ENCODE measurements around the gene CEP128. TPM values are rescaled to one million over a fixed set of nuclear protein-coding genes. Genes with fewer than 3 reads are reported as not detected.

The CEP128 gene
- polyA plus RNA-seq, 1 of the 3 experiments (the other 2 are of a cell fraction) = 1.2 TPM

- H3K9me3 ChIP-seq = no peaks in the 10 kb centered on the region
- no peaks in the 10 kb centered on the region for H3K4me1 ChIP-seq (ENCODE audit: control insufficient read depth in 1 of 2, insufficient read depth in 2 of 2, low read depth in 1 of 2, low read length in 1 of 2)
- no peaks in the 10 kb centered on the region for H3K79me2 ChIP-seq (ENCODE audit: insufficient read depth)
- TF ChIP-seq JUND (IDR thresholded peaks at IDR 0.05) (no peak), RFX5 (IDR thresholded peaks at IDR 0.05; ENCODE audit: low read length) (no peak), SMC3 (IDR thresholded peaks at IDR 0.05; ENCODE audit: low read depth, low read length) (no peak), TCF12 (IDR thresholded peaks at IDR 0.05) (no peak), GABPA (IDR thresholded peaks at IDR 0.05; ENCODE audit: low read depth) (no peak), ZBTB33 (IDR thresholded peaks at IDR 0.05; ENCODE audit: borderline replicate concordance, low read depth) (no peak), YY1 (IDR thresholded peaks at IDR 0.05; ENCODE audit: low read depth) (no peak), TEAD4 (IDR thresholded peaks at IDR 0.05; ENCODE audit: borderline replicate concordance, insufficient read depth) (no peak), FOXJ3 (CRISPR knock-in tag; IDR thresholded peaks at IDR 0.05) (no peak)
- TF ChIP-seq, protein P1, sequence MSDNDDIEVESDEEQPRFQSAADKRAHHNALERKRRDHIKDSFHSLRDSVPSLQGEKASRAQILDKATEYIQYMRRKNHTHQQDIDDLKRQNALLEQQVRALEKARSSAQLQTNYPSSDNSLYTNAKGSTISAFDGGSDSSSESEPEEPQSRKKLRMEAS (IDR thresholded peaks at IDR 0.05; ENCODE audit: low read depth) = no peak
- TF ChIP-seq, protein P2, sequence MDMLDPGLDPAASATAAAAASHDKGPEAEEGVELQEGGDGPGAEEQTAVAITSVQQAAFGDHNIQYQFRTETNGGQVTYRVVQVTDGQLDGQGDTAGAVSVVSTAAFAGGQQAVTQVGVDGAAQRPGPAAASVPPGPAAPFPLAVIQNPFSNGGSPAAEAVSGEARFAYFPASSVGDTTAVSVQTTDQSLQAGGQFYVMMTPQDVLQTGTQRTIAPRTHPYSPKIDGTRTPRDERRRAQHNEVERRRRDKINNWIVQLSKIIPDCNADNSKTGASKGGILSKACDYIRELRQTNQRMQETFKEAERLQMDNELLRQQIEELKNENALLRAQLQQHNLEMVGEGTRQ (IDR thresholded peaks at IDR 0.05; ENCODE audit: borderline replicate concordance, low read depth, low read length) = no peak
- TF ChIP-seq, protein P3, sequence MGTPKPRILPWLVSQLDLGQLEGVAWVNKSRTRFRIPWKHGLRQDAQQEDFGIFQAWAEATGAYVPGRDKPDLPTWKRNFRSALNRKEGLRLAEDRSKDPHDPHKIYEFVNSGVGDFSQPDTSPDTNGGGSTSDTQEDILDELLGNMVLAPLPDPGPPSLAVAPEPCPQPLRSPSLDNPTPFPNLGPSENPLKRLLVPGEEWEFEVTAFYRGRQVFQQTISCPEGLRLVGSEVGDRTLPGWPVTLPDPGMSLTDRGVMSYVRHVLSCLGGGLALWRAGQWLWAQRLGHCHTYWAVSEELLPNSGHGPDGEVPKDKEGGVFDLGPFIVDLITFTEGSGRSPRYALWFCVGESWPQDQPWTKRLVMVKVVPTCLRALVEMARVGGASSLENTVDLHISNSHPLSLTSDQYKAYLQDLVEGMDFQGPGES (IDR thresholded peaks at IDR 0.05; ENCODE audit: low read depth, low read length) = no peak
- H3K36me3 ChIP-seq (replicated peaks in 1 of 2; ENCODE audit: control insufficient read depth in 1 of 2, insufficient read depth in 2 of 2, low read length in 1 of 2) = no peaks in the 10 kb centered on the region
- no peak overlapping the region for H3K27ac ChIP-seq (ENCODE audit: low read depth in 2 of 2, low read length in 1 of 2)
- ChIA-PET POLR2A (no interaction called here), CTCF (interaction anchor here (1.1 kb wide), 1 partner anchor 18 kb away, joined by 3 read pairs; no protein-coding TSS in a partner anchor)
- WGBS (ENCODE audit: low lambda C conversion rate) = 92% methylated on average over 2 of the region's 2 CpGs
- no peaks in the 10 kb centered on the region for H3K27me3 ChIP-seq (ENCODE audit: insufficient read depth)
- no peaks in the 10 kb centered on the region for H4K20me1 ChIP-seq (ENCODE audit: insufficient read depth)
- H3K4me3 ChIP-seq (ENCODE audit: low read depth in 2 of 2, low read length in 1 of 2) = no peak overlapping the region
- H3K9ac ChIP-seq = no peak overlapping the region
- H3K4me2 ChIP-seq = no peak overlapping the region
- H3F3A ChIP-seq (replicated peaks; ENCODE audit: insufficient read depth) = no peaks in the 10 kb centered on the region
- DNase-seq = no peak
- H3K9me2 ChIP-seq = no peaks in the 10 kb centered on the region
- no peak overlapping the region for H2AFZ ChIP-seq (ENCODE audit: low read depth)
Measured at GRCh38 chr14:80544366-80544765, 397.2 kb downstream of the CEP128 start.

DNA sequence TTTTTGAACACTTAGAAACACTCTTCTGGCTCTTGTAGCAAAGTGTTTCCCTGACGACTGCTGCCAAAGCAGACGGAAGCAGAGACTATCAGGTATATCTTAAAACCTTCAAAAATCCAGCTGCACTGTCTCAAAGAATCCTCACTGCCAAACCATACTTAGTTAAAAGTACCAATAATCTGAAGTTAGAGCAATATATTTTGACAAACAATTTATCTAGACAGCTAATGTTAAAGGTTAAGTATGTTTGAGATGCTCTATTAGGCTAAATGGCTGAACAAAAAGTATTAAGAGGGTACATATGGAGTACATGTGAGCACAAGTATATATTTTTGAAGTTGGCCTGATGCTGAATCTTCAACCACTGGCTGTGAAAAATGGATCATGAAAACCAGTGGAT is 398.3 kb downstream of the CEP128 start:
- Histone ChIP-seq H3K9me2 (no peaks in the 10 kb centered on the region), H3K9ac (no peak overlapping the region), H3K27me3 (ENCODE audit: insufficient read depth) (no peaks in the 10 kb centered on the region), H3K4me2 (no peak overlapping the region), H2AFZ (ENCODE audit: low read depth) (no peak overlapping the region), H4K20me1 (ENCODE audit: insufficient read depth) (no peaks in the 10 kb centered on the region), H3K4me1 (ENCODE audit: control insufficient read depth in 1 of 2, insufficient read depth in 2 of 2, low read depth in 1 of 2, low read length in 1 of 2) (no peaks in the 10 kb centered on the region), H3F3A (replicated peaks; ENCODE audit: insufficient read depth) (no peaks in the 10 kb centered on the region), H3K36me3 (replicated peaks in 1 of 2; ENCODE audit: control insufficient read depth in 1 of 2, insufficient read depth in 2 of 2, low read length in 1 of 2) (no peaks in the 10 kb centered on the region), H3K9me3 (no peaks in the 10 kb centered on the region), H3K27ac (ENCODE audit: low read depth in 2 of 2, low read length in 1 of 2) (no peak overlapping the region), H3K4me3 (ENCODE audit: low read depth in 2 of 2, low read length in 1 of 2) (no peak overlapping the region), H3K79me2 (ENCODE audit: insufficient read depth) (no peaks in the 10 kb centered on the region)
- ChIA-PET POLR2A (no interaction called here), CTCF (interaction anchor here (1.1 kb wide), 1 partner anchor 19 kb away, joined by 3 read pairs; no protein-coding TSS in a partner anchor)
- 92% methylated on average over 2 of the region's 2 CpGs for WGBS (ENCODE audit: low lambda C conversion rate)
- TF ChIP-seq RCOR1 (IDR thresholded peaks at IDR 0.05; ENCODE audit: low read length) (no peak), MEF2A (IDR thresholded peaks at IDR 0.05; ENCODE audit: borderline replicate concordance, low read depth) (no peak)
- no peak for DNase-seq

All from SK-N-SH (cell line).